ENCODE data around the gene GGA3. TPM values are rescaled to one million over a fixed set of nuclear protein-coding genes. Genes with fewer than 3 reads are reported as not detected.
A peak's percentile ranks its signal among the peaks of the same experiment; 100 is the strongest.
"Not testable (repeated sequence)": the region's sequence is repeated elsewhere in the genome, so short reads cannot be mapped to it uniquely, and the experiment has no call there.

GGA3 gene
- total RNA-seq, 4 donors from 2014 or later: 23.9 to 39.2 (median 29.8) TPM

DNA sequence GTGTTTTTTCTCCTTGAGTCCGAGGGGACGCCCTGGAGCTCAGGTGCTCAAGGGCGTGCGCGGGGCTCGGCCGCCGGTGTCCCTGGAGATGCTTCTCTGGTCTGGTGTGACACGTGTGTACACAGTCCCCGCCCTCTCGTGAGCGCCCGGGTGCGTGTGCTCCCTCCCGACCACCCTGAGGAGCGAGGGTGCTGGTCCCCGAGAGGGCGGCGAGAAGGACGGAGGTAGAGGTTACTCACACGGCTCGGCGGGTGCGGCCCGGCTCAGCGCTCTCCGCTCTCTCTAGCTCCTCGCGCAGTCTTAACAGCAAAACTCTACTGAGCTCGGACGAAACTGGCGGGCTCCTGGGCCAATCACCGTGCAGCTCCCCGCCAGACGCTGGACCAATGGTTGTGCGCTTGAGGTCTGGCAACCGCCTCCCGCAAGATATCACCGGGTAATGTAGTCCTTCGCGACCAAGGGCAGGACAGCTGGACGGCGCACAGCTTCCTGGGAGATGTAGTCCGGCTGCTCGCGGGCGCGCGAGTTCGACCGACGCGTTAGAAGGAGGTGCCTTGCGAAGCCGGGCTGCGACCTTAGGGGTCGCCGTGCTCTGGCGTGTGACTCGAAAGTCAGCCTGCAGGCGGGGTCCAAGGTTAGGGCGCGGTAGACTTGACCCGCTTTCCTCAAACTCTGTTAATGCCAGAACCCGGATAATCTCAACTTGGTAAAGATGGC lies 27.9 kb upstream of the GGA3 start, which contains the start of gene SLC25A19:
Gene SLC25A19 (minus strand): TSS at position 319 of the 717 bp plus-strand sequence. CDS start 2,669 bp downstream, outside the sequence.
- peaks cover 0 to 18% (median 6%) of the 10 kb centered on the region in 3 donors for H3K36me3 ChIP-seq
- no peaks in the 10 kb centered on the region for H3K9me3 ChIP-seq
- intact Hi-C loops (cut with DNase I): no loop called here
- peak in 3 of 4 donors; percentile 89 to 97 (median 89) for TF ChIP-seq POLR2A (IDR thresholded peaks at IDR 0.05)
- TF ChIP-seq, protein P1, sequence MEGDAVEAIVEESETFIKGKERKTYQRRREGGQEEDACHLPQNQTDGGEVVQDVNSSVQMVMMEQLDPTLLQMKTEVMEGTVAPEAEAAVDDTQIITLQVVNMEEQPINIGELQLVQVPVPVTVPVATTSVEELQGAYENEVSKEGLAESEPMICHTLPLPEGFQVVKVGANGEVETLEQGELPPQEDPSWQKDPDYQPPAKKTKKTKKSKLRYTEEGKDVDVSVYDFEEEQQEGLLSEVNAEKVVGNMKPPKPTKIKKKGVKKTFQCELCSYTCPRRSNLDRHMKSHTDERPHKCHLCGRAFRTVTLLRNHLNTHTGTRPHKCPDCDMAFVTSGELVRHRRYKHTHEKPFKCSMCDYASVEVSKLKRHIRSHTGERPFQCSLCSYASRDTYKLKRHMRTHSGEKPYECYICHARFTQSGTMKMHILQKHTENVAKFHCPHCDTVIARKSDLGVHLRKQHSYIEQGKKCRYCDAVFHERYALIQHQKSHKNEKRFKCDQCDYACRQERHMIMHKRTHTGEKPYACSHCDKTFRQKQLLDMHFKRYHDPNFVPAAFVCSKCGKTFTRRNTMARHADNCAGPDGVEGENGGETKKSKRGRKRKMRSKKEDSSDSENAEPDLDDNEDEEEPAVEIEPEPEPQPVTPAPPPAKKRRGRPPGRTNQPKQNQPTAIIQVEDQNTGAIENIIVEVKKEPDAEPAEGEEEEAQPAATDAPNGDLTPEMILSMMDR (IDR thresholded peaks at IDR 0.05): peak in 2 of 6 experiments; percentile 13 to 18
- no peaks in the 10 kb centered on the region for H3K27me3 ChIP-seq
- peak within 1 kb of the TSS; percentile 82 to 95 (median 95) for H3K27ac ChIP-seq
- H3K4me3 ChIP-seq: peak within 1 kb of the TSS; percentile 60 to 83 (median 74)
- DNase-seq: peak; percentile 92
- WGBS, 2 donors: 0% methylated on average over 14 to 21 of the region's 65 CpGs
- H3K4me1 ChIP-seq: peaks cover 0 to 23% (median 3%) of the 10 kb centered on the region in 3 donors

DNA sequence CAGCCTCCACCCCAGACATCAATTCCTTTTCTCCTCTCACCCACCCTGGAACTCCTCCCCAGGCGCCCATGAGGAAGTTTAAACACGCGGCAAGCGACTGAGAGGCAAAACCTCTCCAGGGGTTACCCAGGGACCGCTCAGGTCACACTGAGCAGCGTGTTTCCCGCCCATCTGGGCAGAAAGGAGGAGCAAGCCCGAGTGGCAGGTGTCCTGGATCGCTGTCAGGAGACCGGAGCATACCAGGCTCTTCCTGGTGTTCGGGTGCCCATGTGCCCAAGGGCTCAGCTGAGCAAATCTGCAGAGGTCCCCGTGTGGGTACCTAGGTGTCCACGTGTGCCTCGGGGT lies 27.3 kb upstream of the GGA3 start:
- Histone ChIP-seq H3K4me3 (peak overlapping the region; percentile 60 to 83 (median 74)), H3K36me3 (peaks cover 0 to 23% (median 6%) of the 10 kb centered on the region in 3 donors), H3K27ac (peak overlapping the region; percentile 82 to 95 (median 89)), H3K4me1 (peaks cover 0 to 23% (median 3%) of the 10 kb centered on the region in 3 donors), H3K9me3 (no peaks in the 10 kb centered on the region), H3K27me3 (no peaks in the 10 kb centered on the region)
- intact Hi-C loops (cut with DNase I): no loop called here
- TF ChIP-seq, protein P1 (IDR thresholded peaks at IDR 0.05): no peak
- no peak for TF ChIP-seq POLR2A (IDR thresholded peaks at IDR 0.05)
- 0 to 1% methylated on average over 9 to 14 of the region's 14 CpGs for WGBS, 2 donors
- no peak for DNase-seq

DNA sequence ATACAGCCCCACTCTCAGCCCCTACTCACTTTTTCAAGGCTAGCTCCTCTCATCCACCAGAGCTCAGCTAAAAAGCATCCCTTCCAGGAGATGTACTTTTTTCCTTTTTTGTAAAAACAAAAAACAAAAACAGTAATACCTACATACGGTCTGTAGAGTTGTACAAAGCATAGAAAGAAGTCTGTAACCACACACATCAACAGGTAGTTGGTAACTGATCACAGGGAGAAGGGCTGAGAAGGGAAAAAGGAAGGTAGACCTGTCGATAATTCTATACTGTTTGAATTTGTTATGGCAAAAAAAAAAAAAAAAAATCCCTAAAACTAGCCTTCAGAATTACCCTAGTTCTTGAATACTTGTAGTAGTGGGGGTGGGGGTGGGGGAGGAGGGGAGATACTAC lies 27.0 kb upstream of the GGA3 start:
- Histone ChIP-seq H3K4me3 (peak overlapping the region; percentile 60 to 83 (median 74)), H3K4me1 (peaks cover 0 to 23% (median 3%) of the 10 kb centered on the region in 3 donors), H3K36me3 (peaks cover 0 to 27% (median 6%) of the 10 kb centered on the region in 3 donors), H3K27ac (peak overlapping the region in 2 of 4 donors; percentile 95), H3K9me3 (no peaks in the 10 kb centered on the region), H3K27me3 (no peaks in the 10 kb centered on the region)
- no peak for DNase-seq
- no peak for TF ChIP-seq POLR2A (IDR thresholded peaks at IDR 0.05)
- TF ChIP-seq, protein P1 (IDR thresholded peaks at IDR 0.05): no peak
- WGBS, 2 donors: 20 to 31% methylated on average over 2 of the region's 2 CpGs
- intact Hi-C loops (cut with DNase I): no loop called here

DNA sequence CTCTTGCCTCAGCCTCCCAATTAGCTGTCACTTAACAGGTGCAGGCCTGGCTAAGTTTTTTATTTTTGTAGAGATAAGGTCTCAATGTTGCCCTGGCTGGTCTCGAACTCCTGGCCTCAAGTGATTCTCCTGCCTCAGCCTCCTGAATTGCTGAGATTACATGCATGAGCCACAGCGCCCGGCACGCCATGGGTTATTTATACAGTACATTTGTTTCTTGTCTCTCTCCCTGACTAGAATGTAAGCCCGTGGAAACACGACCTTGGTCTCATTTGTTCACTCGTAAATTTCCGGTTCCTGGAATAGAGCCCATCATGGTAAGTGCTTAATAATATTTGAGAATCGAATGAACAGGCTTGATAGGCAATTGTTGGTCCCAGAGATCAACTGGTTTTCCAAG lies 25.8 kb upstream of the GGA3 start:
- Histone ChIP-seq H3K4me1 (peaks cover 0 to 23% (median 3%) of the 10 kb centered on the region in 3 donors), H3K4me3 (no peak overlapping the region), H3K27ac (no peak overlapping the region), H3K36me3 (peaks cover 0 to 38% (median 6%) of the 10 kb centered on the region in 3 donors), H3K27me3 (no peaks in the 10 kb centered on the region), H3K9me3 (no peaks in the 10 kb centered on the region)
- no peak for DNase-seq
- no peak for TF ChIP-seq POLR2A (IDR thresholded peaks at IDR 0.05)
- TF ChIP-seq, protein P1 (IDR thresholded peaks at IDR 0.05): no peak
- WGBS, 2 donors: 77 to 78% methylated on average over 9 of the region's 9 CpGs
- intact Hi-C loops (cut with DNase I): no loop called here

DNA sequence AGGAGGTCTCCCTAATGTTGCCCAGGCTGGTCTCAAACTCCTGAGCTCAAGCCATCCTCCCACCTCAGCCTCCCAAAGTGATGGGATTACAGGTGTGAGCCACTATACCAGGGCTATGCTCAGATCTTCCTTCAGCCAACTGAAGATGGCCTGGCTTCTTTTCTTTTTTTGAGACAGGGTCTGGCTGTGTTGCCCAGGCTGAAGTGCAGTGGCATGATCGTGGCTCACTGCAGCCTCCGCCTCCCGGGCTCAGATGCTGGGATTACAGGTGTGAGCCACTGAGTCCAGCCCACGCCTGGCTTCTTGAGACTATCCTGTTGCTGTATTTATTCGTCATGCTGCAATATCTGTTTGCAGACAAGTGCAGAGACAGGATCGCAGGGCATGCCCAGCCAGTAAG lies 23.7 kb upstream of the GGA3 start:
- intact Hi-C loops (cut with DNase I): no loop called here

DNA sequence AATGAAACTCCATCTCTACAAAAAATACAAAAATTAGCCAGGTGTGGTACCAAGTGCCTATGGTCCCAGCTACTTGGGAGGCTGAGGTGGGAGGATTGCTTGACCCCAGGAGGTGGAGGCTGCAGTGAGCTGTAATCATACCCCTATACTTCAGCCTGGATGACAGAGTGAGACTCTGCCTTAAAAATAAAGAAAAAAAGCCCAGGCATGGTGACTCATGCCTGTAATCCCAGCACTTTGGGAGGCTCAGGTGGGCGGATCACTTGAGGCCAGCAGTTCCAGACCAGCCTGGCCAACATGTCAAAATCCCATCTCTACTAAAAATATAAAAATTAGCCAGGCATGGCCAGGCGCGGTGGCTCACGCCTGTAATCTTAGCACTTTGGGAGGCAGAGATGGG lies 18.8 kb upstream of the GGA3 start:
- H3K4me3 ChIP-seq; DNase-seq; H3K27ac ChIP-seq; intact Hi-C loops (cut with DNase I); H3K27me3 ChIP-seq; H3K9me3 ChIP-seq; H3K4me1 ChIP-seq: not testable (repeated sequence)
- WGBS, 2 donors: 79 to 87% methylated on average over 4 of the region's 4 CpGs
- peaks cover 0 to 58% (median 1%) of the 10 kb centered on the region in 3 donors for H3K36me3 ChIP-seq

More for the DNA sequence above, 23.7 kb upstream of the GGA3 start:
- DNase-seq: no peak
- H3K27ac ChIP-seq: no peak overlapping the region
- H3K4me1 ChIP-seq: peaks cover 0 to 18% (median 3%) of the 10 kb centered on the region in 3 donors
- no peak overlapping the region for H3K4me3 ChIP-seq
- H3K36me3 ChIP-seq: peaks cover 0 to 51% (median 6%) of the 10 kb centered on the region in 3 donors
- no peak for TF ChIP-seq POLR2A (IDR thresholded peaks at IDR 0.05)
- TF ChIP-seq, protein P1 (IDR thresholded peaks at IDR 0.05): no peak
- no peaks in the 10 kb centered on the region for H3K27me3 ChIP-seq
- H3K9me3 ChIP-seq: no peaks in the 10 kb centered on the region
- WGBS, 2 donors: 94% methylated on average over 6 of the region's 6 CpGs; no CpG with 5 or more reads in 1 of the 2 donors
